ENCODE data around the gene VSIR. TPM values are rescaled to one million over a fixed set of nuclear protein-coding genes. Genes with fewer than 3 reads are reported as not detected.

VSIR gene
- total and polyA plus RNA-seq, 2 experiments from 2014 or later: 81.6 to 153 TPM

DNA sequence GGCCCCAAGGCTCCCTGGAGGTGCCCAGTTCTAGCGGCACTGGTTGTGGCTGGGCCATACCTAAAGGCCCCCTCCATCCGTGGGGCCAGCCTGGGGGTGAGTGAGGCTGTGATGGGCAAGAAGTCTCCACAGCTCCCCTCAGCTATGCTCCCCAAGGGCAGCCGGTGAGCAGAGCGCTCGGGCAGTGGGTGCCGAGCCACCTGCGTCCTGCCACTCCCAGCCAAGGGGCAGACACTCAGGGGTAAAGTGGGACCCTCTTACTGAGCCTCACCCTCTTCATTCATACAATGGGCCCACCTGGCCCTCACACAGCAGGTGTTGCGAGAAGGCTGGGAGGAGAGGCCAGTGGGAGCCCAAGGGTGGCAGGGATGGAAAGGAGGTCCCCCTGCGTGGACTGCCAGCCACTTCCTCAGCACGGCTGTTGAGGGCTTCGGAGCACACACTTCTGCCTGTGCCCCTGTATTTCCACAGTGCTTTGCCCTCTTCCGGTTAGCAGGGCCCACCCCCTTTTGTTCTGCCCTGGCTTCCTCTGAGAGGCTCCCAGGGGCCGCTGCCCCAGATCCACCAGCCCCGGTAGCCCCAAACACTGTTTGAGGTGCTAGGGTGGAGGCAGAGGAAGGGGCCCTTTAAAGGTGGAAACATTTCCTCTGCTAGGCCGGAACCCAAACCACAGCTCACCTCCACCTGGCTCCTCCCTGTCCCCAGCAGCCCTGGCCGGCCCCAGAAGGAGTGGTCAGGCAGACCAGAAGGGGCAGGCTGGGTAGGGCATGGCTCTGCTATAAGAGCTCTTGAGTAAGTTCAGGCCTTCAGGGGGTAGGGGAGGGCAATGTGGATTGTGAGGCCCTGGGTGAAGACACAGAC, 37.4 kb downstream of the VSIR start:
- in situ Hi-C loops (cut with MboI): no loop called here
- Histone ChIP-seq H4K20me1 (ENCODE audit: insufficient read depth) (no peaks in the 10 kb centered on the region), H3K9me3 (ENCODE audit: low read depth) (no peaks in the 10 kb centered on the region), H3K4me1 (ENCODE audit: insufficient read depth) (peaks cover 11% of the 10 kb centered on the region), H3K36me3 (ENCODE audit: low read depth) (no peaks in the 10 kb centered on the region), H3K79me2 (ENCODE audit: insufficient read depth) (no peaks in the 10 kb centered on the region), H3K27me3 (replicated peaks; ENCODE audit: insufficient read depth) (no peaks in the 10 kb centered on the region), H2AFZ (no peak overlapping the region), H3K9ac (no peak overlapping the region), H3K4me2 (ENCODE audit: unreplicated experiment) (no peak overlapping the region), H3F3A (ENCODE audit: insufficient read depth) (0 out of 2 replicates have a peak, but pooled peaks cover 5% of the 10 kb centered on the region), H3K27ac (no peak overlapping the region), H3K4me3 (no peak overlapping the region), H3K9me2 (ENCODE audit: insufficient read depth) (no peaks in the 10 kb centered on the region)
- no peak for TF ChIP-seq EZH2 (IDR thresholded peaks at IDR 0.05; ENCODE audit: insufficient read depth, poor library complexity, severe bottlenecking)
- TF ChIP-seq EZH2phosphoT487 (IDR thresholded peaks at IDR 0.05; ENCODE audit: insufficient read depth, low read depth): no peak
- no peak for DNase-seq
- 85 to 88% methylated on average over 16 of the region's 16 CpGs for WGBS, 2 experiments (ENCODE audit: low coverage in 1 of 2, low lambda C conversion rate in 2 of 2, missing lambda C conversion rate in 2 of 2)

GRCh38 chr10:71734797-71735196, 38.5 kb downstream of the VSIR start:
- WGBS, 2 experiments (ENCODE audit: low coverage in 1 of 2, low lambda C conversion rate in 2 of 2, missing lambda C conversion rate in 2 of 2): 44 to 48% methylated on average over 5 of the region's 5 CpGs
- in situ Hi-C loops (cut with MboI): no loop called here
- H3F3A ChIP-seq (ENCODE audit: insufficient read depth): 0 out of 2 replicates have a peak, but pooled peaks cover 5% of the 10 kb centered on the region
- no peaks in the 10 kb centered on the region for H4K20me1 ChIP-seq (ENCODE audit: insufficient read depth)
- H3K4me3 ChIP-seq: no peak overlapping the region
- TF ChIP-seq EZH2 (IDR thresholded peaks at IDR 0.05; ENCODE audit: insufficient read depth, poor library complexity, severe bottlenecking): no peak
- no peak for TF ChIP-seq EZH2phosphoT487 (IDR thresholded peaks at IDR 0.05; ENCODE audit: insufficient read depth, low read depth)
- no peaks in the 10 kb centered on the region for H3K27me3 ChIP-seq (replicated peaks; ENCODE audit: insufficient read depth)
- no peaks in the 10 kb centered on the region for H3K79me2 ChIP-seq (ENCODE audit: insufficient read depth)
- no peak for DNase-seq
- H3K4me1 ChIP-seq (ENCODE audit: insufficient read depth): peaks cover 11% of the 10 kb centered on the region
- no peak overlapping the region for H2AFZ ChIP-seq
- no peak overlapping the region for H3K9ac ChIP-seq
- H3K4me2 ChIP-seq (ENCODE audit: unreplicated experiment): no peak overlapping the region
- no peaks in the 10 kb centered on the region for H3K9me3 ChIP-seq (ENCODE audit: low read depth)
- no peaks in the 10 kb centered on the region for H3K9me2 ChIP-seq (ENCODE audit: insufficient read depth)
- H3K27ac ChIP-seq: no peak overlapping the region
- H3K36me3 ChIP-seq (ENCODE audit: low read depth): no peaks in the 10 kb centered on the region

- Histone ChIP-seq H3K27me3 (replicated peaks; ENCODE audit: insufficient read depth) (no peaks in the 10 kb centered on the region), H3F3A (ENCODE audit: insufficient read depth) (no peaks in the 10 kb centered on the region), H3K27ac (no peak overlapping the region), H3K9me3 (ENCODE audit: low read depth) (no peaks in the 10 kb centered on the region), H3K36me3 (ENCODE audit: low read depth) (no peaks in the 10 kb centered on the region), H2AFZ (no peak overlapping the region), H4K20me1 (ENCODE audit: insufficient read depth) (no peaks in the 10 kb centered on the region), H3K4me1 (ENCODE audit: insufficient read depth) (0 out of 2 replicates have a peak, but pooled peaks cover 12% of the 10 kb centered on the region), H3K4me3 (no peak overlapping the region), H3K9ac (no peak overlapping the region), H3K9me2 (ENCODE audit: insufficient read depth) (no peaks in the 10 kb centered on the region), H3K79me2 (ENCODE audit: insufficient read depth) (no peaks in the 10 kb centered on the region), H3K4me2 (ENCODE audit: unreplicated experiment) (no peak overlapping the region)
- TF ChIP-seq EZH2phosphoT487 (IDR thresholded peaks at IDR 0.05; ENCODE audit: insufficient read depth, low read depth) (no peak), EZH2 (IDR thresholded peaks at IDR 0.05; ENCODE audit: insufficient read depth, poor library complexity, severe bottlenecking) (no peak)
- DNase-seq: no peak
- in situ Hi-C loops (cut with MboI): no loop called here
- WGBS, 2 experiments (ENCODE audit: low coverage in 1 of 2, low lambda C conversion rate in 2 of 2, missing lambda C conversion rate in 2 of 2): 94% methylated on average over 12 of the region's 12 CpGs
Measured at GRCh38 chr10:71731791-71732190, 41.5 kb downstream of the VSIR start.

DNA sequence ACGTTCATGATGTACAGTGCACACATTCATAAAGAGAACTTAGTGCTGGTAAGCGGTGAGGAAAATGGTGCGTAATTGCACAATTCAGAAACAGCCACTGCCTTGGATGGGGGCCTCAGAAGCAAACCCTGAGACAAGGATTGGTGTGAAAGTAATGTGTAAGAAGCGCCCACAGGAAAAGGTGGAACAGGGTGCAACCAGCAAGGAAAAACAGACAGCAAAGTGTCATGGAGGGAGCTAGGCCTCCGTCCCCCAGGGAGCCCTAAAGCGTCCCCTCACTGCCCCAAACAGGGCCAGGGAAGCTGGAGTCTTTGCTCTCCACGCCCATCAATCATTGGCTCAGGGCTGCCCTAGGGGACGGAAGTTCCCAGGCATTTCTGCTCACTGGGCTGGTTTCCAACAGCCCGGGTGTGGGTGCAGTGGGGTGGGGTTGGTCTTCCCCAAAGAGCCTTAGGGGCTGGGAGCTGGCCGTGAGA, 44.1 kb downstream of the VSIR start:
- H3K27me3 ChIP-seq (replicated peaks; ENCODE audit: insufficient read depth): no peaks in the 10 kb centered on the region
- H3K4me1 ChIP-seq (ENCODE audit: insufficient read depth): peaks cover 20% of the 10 kb centered on the region; the same call in 1 of the 2 replicates
- H3F3A ChIP-seq (ENCODE audit: insufficient read depth): no peaks in the 10 kb centered on the region
- no peak overlapping the region for H3K4me2 ChIP-seq (ENCODE audit: unreplicated experiment)
- no peak overlapping the region for H3K9ac ChIP-seq
- WGBS, 2 experiments (ENCODE audit: low coverage in 1 of 2, low lambda C conversion rate in 2 of 2, missing lambda C conversion rate in 2 of 2): 44 to 46% methylated on average over 10 of the region's 10 CpGs
- no peak overlapping the region for H2AFZ ChIP-seq
- TF ChIP-seq EZH2phosphoT487 (IDR thresholded peaks at IDR 0.05; ENCODE audit: insufficient read depth, low read depth): no peak
- TF ChIP-seq EZH2 (IDR thresholded peaks at IDR 0.05; ENCODE audit: insufficient read depth, poor library complexity, severe bottlenecking): no peak
- H3K9me3 ChIP-seq (ENCODE audit: low read depth): no peaks in the 10 kb centered on the region
- in situ Hi-C loops (cut with MboI): no loop called here
- H3K27ac ChIP-seq: no peak overlapping the region
- H4K20me1 ChIP-seq (ENCODE audit: insufficient read depth): no peaks in the 10 kb centered on the region
- H3K9me2 ChIP-seq (ENCODE audit: insufficient read depth): no peaks in the 10 kb centered on the region
- H3K79me2 ChIP-seq (ENCODE audit: insufficient read depth): no peaks in the 10 kb centered on the region
- no peak for DNase-seq
- no peak overlapping the region for H3K4me3 ChIP-seq
- no peaks in the 10 kb centered on the region for H3K36me3 ChIP-seq (ENCODE audit: low read depth)

All from GM23248 (cell line).